Small intestine (tissue), 7 donors: ENCODE measurements around the gene MSH5. TPM values are rescaled to one million over a fixed set of nuclear protein-coding genes. Genes with fewer than 3 reads are reported as not detected.
A peak's percentile ranks its signal among the peaks of the same experiment; 100 is the strongest.

Experiments used
- DNase-seq, 2 donors: peaks; one replicate each; pipeline versions ENCODE4 v3.0.0 to v3.0.0-alpha.2; 2013
- FAIRE-seq: peaks from 2 replicates; lab custom pipeline; 2012; peaks lifted over from hg19 to GRCh38; lab: Jason Lieb, UNC
- H3K27ac ChIP-seq, 3 donors: one replicate each; pipeline ENCODE4 v1.5.1; 2013; ENCODE audit warnings: low read length in 2 of 3, mild to moderate bottlenecking in 2 of 3, control low read depth in 1 of 3, inconsistent platforms in 1 of 3, low read depth in 1 of 3, moderate library complexity in 1 of 3
- H3K27me3 ChIP-seq, 3 donors: one replicate each; pipeline ENCODE4 v1.6.1; 2013; ENCODE audit warnings: low read length in 3 of 3, inconsistent platforms in 1 of 3; ENCODE audit not compliant: control insufficient read depth in 3 of 3, insufficient read depth in 3 of 3
- H3K36me3 ChIP-seq, 3 donors: one replicate each; pipeline ENCODE4 v1.6.1; 2013; ENCODE audit warnings: low read length in 3 of 3, inconsistent platforms in 1 of 3, low read depth in 1 of 3, mild to moderate bottlenecking in 1 of 3, moderate library complexity in 1 of 3; ENCODE audit not compliant: control insufficient read depth in 3 of 3, insufficient read depth in 2 of 3
- H3K4me1 ChIP-seq, 3 donors: one replicate each; pipeline ENCODE4 v1.6.1; 2013; ENCODE audit warnings: low read length in 2 of 3, inconsistent platforms in 1 of 3, low read depth in 1 of 3, mild to moderate bottlenecking in 1 of 3, moderate library complexity in 1 of 3; ENCODE audit not compliant: control insufficient read depth in 3 of 3, insufficient read depth in 2 of 3
- H3K4me3 ChIP-seq, 3 donors: one replicate each; pipeline ENCODE4 v1.5.1; 2013; ENCODE audit warnings: low read length in 3 of 3, control low read depth in 1 of 3, inconsistent platforms in 1 of 3, low read depth in 1 of 3, mild to moderate bottlenecking in 1 of 3, moderate library complexity in 1 of 3
- H3K9me3 ChIP-seq, 2 donors: one replicate each; pipeline ENCODE4 v1.6.1; 2013; ENCODE audit warnings: low read depth in 1 of 2, low read length in 1 of 2; ENCODE audit not compliant: control insufficient read depth in 2 of 2, insufficient read depth in 1 of 2
- WGBS, 3 donors: extraction: QIAGEN DNeasy Blood & Tissue Kit; methylation state at CpG; one replicate each; pipeline ENCODE4 v1.1.7; 2013; 5-methylcytosine and 5-hydroxymethylcytosine counted together
- polyA plus RNA-seq, 4 donors: library from polyadenylated mRNA; stranded (reverse) in 3 of 4; unstranded in 1 of 4; fragments of 200-250 nt in 3 of 4; fragments of 120-200 nt in 1 of 4; gene quantifications; one replicate each; pipeline versions ENCODE4 v1.2.1 to v1.2.3, GENCODE V29; 2013
- donor health status: healthy with polysubstance abuse.
- donor health status: control.
- donor health status: control.
- donor health status: Bipolar disorder and iron deficiency.
- donor health status: healthy.

Gene MSH5
- polyA plus RNA-seq, 4 donors: 1.6 to 53.1 (median 9.2) TPM

GRCh38 chr6:31729515-31729978 is 10.3 kb upstream of the MSH5 start:
- no peak for FAIRE-seq
- peak overlapping the region; percentile 92 to 96 (median 93) for H3K27ac ChIP-seq
- WGBS, 3 donors: 1% methylated on average over 29 of the region's 29 CpGs

GRCh38 chr6:31729979-31730630 is 9.7 kb upstream of the MSH5 start:
- H3K27me3 ChIP-seq: no peaks in the 10 kb centered on the region
- H3K27ac ChIP-seq: peak overlapping the region; percentile 92 to 96 (median 93)
- no peak for FAIRE-seq
- H3K4me3 ChIP-seq: peak overlapping the region; percentile 68 to 88 (median 74)
- peak; percentile 76 to 93 for DNase-seq
- H3K36me3 ChIP-seq: peaks cover 11 to 78% (median 11%) of the 10 kb centered on the region in 3 donors
- peaks cover 3 to 47% (median 7%) of the 10 kb centered on the region in 3 donors for H3K4me1 ChIP-seq
- WGBS, 3 donors: 1 to 2% (median 2%) methylated on average over 43 to 46 of the region's 46 CpGs
- no peaks in the 10 kb centered on the region for H3K9me3 ChIP-seq

More at GRCh38 chr6:31729515-31729978, 10.3 kb upstream of the MSH5 start:
- peaks cover 3 to 45% (median 7%) of the 10 kb centered on the region in 3 donors for H3K4me1 ChIP-seq
- H3K36me3 ChIP-seq: peaks cover 11 to 77% (median 11%) of the 10 kb centered on the region in 3 donors
- peak; percentile 93 to 95 for DNase-seq
- H3K9me3 ChIP-seq: no peaks in the 10 kb centered on the region
- no peaks in the 10 kb centered on the region for H3K27me3 ChIP-seq
- H3K4me3 ChIP-seq: peak overlapping the region; percentile 68 to 88 (median 74)

GRCh38 chr6:31730631-31731086 is 9.1 kb upstream of the MSH5 start:
- DNase-seq (no peak), FAIRE-seq (no peak)
- 58 to 82% (median 67%) methylated on average over 11 of the region's 11 CpGs for whole genome bisulfite sequencing, 3 donors
- Histone ChIP-seq H3K9me3 (no peaks in the 10 kb centered on the region), H3K4me1 (peaks cover 3 to 47% (median 7%) of the 10 kb centered on the region in 3 donors), H3K4me3 (peak overlapping the region in 1 of 3 donors; percentile 88), H3K27me3 (no peaks in the 10 kb centered on the region), H3K27ac (peak overlapping the region; percentile 22 to 96 (median 92)), H3K36me3 (peaks cover 11 to 76% (median 11%) of the 10 kb centered on the region in 3 donors)

- Histone ChIP-seq H3K4me1 (peaks cover 3 to 48% (median 11%) of the 10 kb centered on the region in 3 donors), H3K4me3 (no peak overlapping the region), H3K36me3 (peaks cover 11 to 67% (median 11%) of the 10 kb centered on the region in 3 donors), H3K27me3 (no peaks in the 10 kb centered on the region), H3K27ac (peak overlapping the region in 1 of 3 donors; percentile 12), H3K9me3 (no peaks in the 10 kb centered on the region)
- WGBS, 3 donors: 48 to 59% (median 57%) methylated on average over 3 of the region's 3 CpGs
- no peak for FAIRE-seq
- DNase-seq: no peak
Measured at GRCh38 chr6:31732029-31732428, 7.8 kb upstream of the MSH5 start.

GRCh38 chr6:31733734-31734133 is 6.1 kb upstream of the MSH5 start:
- DNase-seq (no peak), FAIRE-seq (no peak)
- Histone ChIP-seq H3K27ac (peak overlapping the region; percentile 92 to 98 (median 97)), H3K9me3 (no peaks in the 10 kb centered on the region), H3K4me3 (peak overlapping the region in 2 of 3 donors; percentile 72 to 79), H3K4me1 (peaks cover 3 to 54% (median 14%) of the 10 kb centered on the region in 3 donors), H3K27me3 (no peaks in the 10 kb centered on the region), H3K36me3 (peaks cover 11 to 50% (median 11%) of the 10 kb centered on the region in 3 donors)
- WGBS, 3 donors: 57 to 76% (median 70%) methylated on average over 4 of the region's 4 CpGs

GRCh38 chr6:31734247-31734820 is 5.5 kb upstream of the MSH5 start:
- no peaks in the 10 kb centered on the region for H3K27me3 ChIP-seq
- DNase-seq (no peak), FAIRE-seq (no peak)
- no peaks in the 10 kb centered on the region for H3K9me3 ChIP-seq
- peaks cover 3 to 56% (median 12%) of the 10 kb centered on the region in 3 donors for H3K4me1 ChIP-seq
- 0 to 15% (median 8%) methylated on average over 2 of the region's 2 CpGs for WGBS, 3 donors
- peak overlapping the region; percentile 63 to 79 (median 72) for H3K4me3 ChIP-seq
- H3K36me3 ChIP-seq: peaks cover 11 to 48% (median 11%) of the 10 kb centered on the region in 3 donors
- peak overlapping the region; percentile 92 to 98 (median 97) for H3K27ac ChIP-seq

- peak overlapping the region; percentile 92 to 98 (median 97) for H3K27ac ChIP-seq
- FAIRE-seq (no peak), DNase-seq (peak; percentile 83 to 87)
- peaks cover 11 to 48% (median 11%) of the 10 kb centered on the region in 3 donors for H3K36me3 ChIP-seq
- 0 to 3% (median 0%) methylated on average over 17 to 18 of the region's 18 CpGs for WGBS, 3 donors
- no peaks in the 10 kb centered on the region for H3K27me3 ChIP-seq
- H3K4me3 ChIP-seq: peak overlapping the region; percentile 63 to 79 (median 72)
- peaks cover 3 to 58% (median 12%) of the 10 kb centered on the region in 3 donors for H3K4me1 ChIP-seq
- no peaks in the 10 kb centered on the region for H3K9me3 ChIP-seq
Measured at GRCh38 chr6:31734821-31735406, 4.9 kb upstream of the MSH5 start.
